Fibroblast of skin of left biceps (primary cell): ENCODE results near the gene UTS2B.
A peak's percentile ranks its signal among the peaks of the same experiment; 100 is the strongest.
"Not testable (repeated sequence)": the region's sequence is repeated elsewhere in the genome, so short reads cannot be mapped to it uniquely, and the experiment has no call there.

ENCODE experiments used
- DNase-seq, 2 experiments: peaks; one replicate each; pipeline ENCODE4 v3.0.0-alpha.2; 2013; ENCODE audit warnings: low read depth in 2 of 2

The UTS2B gene

DNA sequence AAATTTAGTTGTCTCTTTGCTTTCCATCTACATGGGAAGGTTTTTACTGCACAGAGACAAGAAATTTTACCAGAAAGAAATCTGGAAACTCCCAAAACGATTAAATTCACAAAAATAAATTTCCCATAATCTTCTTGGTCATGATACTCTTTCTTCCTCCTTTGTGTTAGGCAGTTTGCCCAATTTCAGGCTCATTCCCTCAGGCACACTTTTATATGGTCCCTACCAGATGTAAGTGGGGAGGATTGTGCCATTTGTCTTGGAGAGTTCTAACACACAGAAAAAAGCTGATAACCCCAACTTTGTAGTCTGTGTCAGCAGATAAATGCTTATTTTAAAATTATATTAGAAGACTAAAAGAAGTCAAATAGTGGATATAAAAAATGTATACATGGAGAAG is 50.2 kb downstream of the UTS2B start:
- no peak for DNase-seq

DNA sequence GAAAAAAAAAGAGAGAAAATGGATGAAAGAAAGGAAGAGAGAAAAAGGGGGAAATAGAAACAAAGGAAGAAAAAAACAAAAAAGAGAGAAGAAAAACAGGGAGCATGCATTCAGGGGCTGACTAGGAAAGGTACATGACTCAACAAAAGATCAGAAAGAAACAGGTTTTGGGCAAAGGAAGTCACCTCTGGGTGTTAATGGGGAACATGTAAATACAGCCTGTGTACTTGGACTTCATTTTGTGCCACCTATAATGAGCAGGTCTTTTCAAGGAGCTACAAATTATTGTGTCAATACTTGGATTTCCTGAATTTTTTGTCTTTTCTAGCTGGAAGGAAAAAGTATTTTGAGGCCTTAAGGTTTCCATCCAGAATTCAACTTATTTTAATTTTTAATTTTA is 54.6 kb downstream of the UTS2B start:
- no peak for DNase-seq

DNA sequence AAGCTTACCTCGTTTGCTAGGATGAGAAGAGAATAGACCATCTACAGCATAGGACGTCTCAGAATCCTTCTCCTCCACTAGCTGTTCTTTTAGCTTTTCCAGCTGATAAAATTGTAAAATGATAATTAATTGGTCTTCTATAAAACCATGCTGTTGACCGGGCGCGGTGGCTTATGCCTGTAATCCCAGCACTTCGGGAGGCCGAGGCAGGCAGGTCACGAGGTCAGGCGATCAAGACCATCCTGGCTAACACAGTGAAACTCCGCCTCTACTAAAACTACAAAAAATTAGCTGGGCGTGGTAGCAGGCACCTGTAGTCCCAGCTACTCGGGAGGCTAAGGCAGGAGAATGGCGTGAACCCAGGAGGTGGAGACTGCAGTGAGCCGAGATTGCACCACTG is 55.1 kb downstream of the UTS2B start:
- DNase-seq: not testable (repeated sequence)

DNA sequence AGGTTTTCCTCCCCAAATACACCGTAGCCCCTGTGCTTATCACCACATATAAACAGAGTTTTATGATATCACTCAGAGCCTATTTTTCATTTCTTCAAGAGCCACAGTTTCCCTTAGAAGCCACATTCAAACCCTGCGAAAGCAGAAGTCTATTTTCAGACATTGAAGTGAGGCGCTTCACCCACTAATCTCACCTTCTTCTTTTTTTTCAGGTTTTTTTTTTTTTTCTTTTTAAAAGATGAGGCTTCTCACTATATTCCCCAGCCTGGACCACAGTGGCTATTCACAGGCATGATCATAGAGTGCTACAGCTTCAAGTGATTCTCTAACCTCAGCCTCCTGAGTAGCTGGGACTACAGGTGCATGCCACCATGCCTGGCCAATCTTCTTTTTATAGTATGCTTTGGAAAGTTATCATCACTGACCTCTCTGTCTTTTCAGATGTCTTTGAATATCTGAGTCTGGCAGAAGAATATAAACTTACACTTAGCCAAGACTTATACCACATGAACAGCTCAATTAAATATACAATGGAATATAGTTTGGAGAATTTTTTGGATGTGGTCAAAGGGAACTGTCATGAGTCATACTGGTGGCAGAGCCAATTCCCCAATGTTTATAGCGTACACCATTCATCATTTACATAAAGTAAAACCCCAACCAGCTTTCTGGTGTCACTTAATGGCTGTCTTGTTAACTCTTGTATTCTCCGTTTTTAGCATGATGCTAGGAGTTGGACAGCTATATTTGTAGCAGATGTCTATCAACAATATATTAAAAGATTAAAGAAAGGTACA is 60.8 kb downstream of the UTS2B start:
- DNase-seq: no peak

DNA sequence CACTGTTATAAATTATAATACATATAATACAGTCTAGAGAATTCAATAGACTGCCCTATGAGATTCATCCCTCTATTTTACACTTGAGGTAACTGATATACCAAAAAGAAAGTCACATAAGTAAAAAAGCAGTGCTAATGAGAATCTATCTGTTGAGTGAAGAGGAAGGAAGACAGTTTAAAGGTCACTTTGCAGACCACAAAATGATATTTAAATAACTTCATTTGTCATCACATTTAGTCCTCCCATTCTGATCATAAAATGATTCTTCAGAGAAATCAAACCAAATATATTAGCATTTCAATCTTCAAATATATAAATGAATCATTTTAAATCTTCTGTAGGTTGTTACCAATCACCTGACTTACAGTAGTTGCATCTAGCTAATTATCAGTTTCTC is 61.6 kb downstream of the UTS2B start:
- no peak for DNase-seq

DNA sequence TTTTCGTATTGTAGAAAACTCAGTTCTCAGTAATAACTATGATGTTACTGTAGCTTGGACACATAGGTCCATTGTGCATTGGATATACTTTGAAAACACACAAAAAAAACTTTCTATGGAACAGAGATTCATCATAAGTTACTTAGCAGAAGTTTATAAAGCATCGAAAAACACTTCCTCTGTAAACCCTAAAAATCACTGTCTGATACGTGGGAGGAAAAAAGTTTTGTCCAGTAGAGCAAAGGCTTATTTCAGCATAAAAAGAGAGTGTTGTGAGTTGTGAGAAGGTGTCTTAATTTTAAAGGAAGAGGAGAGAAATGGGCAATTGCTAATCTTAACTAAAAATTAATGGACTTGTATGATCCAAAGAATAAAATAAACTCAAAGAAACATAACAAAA is 66.5 kb downstream of the UTS2B start:
- no peak for DNase-seq

DNA sequence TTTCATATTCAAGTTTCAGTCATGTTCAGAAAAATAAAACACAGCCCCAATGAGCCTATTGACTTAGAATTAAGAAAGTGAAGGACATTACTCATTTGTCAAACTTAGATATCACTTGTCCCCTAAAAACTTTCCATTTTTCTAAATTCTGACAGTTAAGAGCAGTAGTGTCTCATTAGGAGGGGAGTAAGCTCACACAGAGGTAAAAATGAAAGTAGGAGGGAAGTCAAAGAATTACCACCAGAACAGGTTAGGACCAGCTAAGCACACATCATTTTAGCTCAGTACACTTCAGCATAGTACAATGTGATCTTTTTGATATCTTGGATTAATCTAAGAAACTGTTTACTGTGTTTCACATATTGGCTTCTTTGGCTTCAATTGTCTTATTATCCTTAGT is 67.0 kb downstream of the UTS2B start:
- DNase-seq: no peak

DNA sequence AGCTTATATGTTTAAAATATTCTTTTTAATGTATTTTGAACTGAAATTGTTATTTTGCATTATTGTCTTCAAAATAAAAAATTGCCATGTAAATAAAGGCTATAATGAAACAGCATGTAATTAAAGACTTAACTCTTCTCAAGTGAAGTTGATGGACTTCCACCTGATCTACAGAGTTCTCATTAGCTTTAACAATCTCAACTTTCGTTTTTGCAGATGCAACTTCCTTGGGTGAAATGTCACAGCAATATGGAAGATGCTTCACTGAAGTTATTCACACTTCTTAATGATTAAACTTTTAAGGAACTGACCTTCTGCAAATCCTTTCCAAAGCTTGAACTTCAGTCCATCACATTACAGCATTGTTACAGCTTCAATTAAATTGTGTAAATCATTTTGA is 67.7 kb downstream of the UTS2B start:
- no peak for DNase-seq

DNA sequence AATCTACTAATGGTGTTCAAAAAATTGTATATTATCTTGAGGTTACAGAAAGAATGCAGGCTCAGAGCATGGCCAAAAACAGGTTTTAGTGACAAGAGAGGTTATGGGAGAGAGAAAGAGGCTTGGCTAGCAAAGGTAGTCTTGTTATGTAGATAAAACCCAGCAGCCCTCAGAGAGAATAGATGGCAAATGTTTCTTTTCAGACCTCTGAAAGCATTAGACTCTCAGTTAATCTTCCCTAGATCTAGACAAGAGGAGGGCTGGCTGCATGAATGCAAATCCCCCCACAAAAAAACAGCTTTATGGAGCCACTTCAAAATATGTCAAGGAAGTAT is 69.1 kb downstream of the UTS2B start:
- DNase-seq: no peak

DNA sequence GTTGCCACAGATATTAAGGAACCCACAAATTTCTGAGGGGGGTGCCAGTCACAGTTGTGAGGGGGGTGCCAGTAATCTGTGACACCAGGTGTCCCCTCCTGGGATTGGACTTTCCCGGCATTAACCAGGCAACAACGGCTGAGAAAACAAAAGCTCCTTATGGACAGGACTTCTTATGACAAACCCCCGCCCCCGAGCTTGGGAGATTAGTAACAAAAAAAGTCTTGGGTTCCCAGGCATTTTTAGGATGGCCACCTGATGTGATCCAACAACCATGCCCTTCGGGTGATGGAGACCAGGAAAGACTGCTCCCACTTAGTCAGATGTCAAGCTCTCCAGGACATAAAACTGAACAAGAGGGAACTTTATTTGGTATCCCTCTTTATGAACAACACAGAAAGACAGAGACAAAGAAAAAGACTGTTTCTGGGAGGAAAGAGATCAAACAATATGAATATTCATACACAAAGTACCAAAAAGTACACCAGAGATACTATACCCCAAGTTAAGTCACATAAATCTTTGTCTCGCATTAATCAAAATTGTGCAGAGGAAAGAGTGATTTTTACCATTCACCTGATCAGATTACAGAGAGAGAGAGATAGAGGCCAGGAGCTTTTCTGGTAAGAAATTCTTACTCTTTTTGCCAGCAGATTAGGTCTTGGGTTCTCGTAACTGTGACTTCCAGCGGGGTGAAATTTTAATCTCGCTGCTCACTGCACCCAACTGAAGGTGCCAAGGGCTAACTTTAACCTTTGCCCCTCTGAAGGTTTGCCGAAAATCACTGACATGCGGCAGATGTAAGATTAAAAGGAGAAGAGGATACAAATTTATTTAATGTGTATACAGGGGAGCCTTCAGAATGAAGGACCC is 69.7 kb downstream of the UTS2B start:
- no peak for DNase-seq

DNA sequence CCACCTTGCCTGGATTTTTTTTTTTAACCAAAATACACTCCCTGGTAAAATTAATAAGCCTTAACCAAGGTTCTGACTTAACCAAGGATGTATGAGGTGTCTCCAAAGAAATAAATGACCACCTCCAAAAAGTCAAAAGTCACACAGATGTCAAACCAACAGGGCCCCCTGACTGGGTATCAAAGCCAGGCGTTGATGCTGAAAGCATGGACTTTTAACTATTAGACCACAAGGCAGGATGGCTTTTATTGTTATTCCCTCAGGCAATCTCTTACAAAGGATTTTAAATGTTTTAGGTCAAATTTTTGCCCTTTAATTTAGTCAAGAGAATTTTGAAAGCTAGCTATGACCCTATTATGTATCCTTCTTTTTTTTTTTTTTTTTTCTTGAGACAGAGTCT is 70.8 kb downstream of the UTS2B start:
- no peak for DNase-seq

DNA sequence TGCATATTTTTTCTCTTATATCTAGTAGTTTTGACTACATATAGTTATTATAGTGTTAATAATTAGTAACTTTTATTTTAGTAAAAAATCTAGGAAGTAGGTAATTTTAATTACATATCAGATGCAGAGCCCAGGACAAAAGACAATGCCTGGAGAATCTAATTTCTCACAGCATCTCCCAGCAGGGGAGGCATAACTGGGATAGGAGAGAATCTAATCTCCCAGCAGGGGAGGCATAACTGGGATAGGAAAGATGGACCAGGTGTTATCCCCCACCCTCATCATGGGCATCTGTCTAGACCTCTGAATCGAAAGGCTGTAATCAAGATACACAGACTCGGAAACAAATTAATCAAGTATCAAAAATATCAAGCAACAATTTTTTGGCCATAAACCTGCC is 73.0 kb downstream of the UTS2B start:
- no peak for DNase-seq

DNA sequence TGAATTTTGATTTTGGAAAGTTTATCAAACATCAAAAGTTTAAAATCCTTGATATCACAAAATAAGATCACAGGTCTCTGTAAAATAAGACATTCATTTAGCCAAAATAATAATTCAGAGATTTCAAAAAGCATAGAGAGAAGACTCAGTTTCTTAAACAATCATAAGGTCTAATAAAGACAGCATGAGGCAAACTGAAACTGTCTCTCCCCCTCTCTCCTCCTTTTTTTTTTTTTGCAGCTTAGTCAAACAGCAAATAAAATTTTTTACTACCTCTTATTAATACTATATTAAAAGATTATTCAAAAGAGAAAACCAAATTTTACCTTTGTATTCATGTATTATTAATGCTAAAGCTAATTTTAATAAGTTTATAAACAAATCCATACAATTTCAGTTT is 73.9 kb downstream of the UTS2B start:
- no peak for DNase-seq

DNA sequence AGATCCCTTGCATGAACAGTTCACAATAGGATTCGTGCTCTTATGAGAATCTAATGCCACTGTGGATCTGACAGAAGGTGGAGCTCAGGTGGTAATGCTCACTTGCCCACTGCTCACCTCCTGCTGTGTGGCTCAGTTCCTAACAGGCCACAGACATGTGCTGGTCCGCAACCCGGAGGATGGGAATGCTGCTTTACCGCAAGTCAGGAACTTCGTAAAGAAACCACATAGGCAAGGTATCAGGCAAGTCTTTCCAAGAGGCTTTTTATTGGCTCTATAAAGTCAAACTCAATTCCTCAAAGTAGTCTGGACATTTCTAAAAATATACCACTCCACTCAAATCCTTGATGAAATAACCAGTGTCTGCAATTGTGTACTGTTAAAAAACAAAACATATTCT is 75.2 kb downstream of the UTS2B start:
- no peak for DNase-seq

DNA sequence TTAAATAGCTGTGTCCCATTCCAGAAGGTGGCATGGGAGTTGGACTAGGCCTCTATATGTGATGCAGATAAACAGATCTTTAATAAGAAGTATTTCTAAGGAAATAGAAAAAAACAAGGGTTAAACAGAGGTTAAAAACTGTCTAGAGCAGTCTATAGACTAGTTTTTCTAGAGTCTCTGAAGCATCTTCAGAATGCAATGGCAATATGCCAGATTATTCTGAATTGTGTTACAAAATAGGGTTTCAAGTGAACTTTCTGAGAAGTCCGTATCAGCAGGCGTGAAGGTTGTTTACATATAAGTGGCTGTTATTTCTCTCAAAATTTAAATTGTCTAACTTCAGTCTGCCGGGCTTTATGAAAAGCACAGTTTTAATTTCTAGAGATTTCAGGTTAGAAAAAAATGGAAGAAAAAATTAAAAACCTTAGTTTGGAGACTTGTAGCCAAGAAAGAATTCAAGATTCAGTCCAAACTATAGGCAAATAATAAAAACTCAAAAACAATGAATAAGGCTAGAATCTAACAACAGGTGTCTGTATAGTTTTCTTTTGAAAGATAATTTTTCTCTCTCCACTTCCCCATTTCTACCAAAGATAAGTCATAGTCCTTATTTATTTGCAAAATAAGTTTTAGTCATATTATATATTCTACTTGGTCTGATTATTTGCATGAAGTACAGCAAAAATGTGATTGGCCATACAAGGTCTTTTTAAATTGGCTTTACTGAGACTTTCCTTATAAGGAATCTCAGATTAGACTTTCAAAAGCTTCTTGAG is 76.0 kb downstream of the UTS2B start:
- DNase-seq: no peak

DNA sequence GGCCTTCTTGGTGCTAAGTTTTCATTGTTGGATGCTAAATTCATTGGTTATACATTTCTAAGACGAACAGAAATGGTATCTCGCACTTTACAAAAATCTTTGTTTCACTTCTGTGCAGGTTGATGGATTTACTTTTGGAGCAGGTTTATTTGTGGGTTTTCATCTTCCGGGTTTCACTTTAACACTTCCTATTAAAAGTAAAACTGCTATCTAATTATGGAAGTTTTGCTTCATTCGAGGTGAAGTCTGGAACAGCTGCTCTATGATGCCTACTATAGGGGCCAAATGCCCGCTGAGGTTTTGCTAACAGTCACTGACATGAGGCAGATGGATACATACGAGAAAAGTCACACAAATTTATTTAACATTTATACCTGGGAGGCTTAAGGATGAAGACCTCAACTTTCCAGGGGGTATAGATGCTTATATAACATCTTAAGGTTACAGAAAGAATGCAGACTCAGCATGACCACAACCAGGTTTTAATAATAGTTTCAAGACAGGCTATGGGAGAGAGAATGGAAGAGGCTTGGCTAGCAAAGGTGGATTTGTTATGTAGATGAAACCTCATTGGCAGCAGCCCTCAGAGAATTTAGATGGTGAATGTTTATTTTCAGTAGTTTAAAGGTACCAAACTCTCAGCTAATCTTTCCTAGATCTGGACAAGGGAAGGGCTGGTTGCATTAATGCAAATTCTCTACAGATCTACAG is 77.1 kb downstream of the UTS2B start:
- DNase-seq: no peak

DNA sequence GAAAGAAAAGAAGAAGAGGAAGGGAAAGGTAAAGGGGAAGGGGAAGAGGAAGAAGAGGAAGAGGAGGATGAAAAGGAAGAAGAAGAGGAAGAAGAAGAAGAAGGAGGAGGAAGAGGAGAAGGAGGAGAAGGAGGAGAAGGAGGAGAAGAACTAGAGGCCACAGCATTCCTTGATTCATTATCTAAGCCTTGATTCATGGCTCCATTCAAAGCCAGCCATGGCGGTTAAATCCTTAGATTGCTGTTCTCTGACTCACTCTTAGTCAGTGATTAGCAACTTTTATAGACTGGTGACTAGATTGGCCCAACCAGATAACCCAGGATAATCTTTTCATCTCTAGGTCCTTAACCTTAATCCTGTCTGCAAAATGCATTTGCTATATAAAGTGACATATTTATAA is 83.7 kb downstream of the UTS2B start:
- peak; percentile 32 to 36 for DNase-seq

DNA sequence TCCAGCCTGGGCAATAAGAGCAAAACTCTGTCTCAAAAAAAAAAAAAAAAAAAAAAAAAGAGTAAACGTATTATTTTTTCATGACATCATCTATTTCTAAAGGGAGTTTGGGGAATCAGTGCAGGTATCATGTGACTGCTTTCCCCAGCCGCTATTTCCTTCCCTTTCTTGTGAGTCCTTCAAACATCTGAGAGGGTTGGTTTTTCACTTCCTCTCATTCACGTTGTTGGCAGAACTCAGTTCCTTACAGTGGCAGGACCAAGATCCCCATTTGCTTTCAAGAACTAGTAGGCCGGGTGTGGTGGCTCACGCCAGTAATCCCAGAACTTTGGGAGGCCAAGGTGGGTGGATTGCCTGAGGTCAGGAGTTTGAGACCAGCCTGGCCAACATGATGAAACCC is 84.3 kb downstream of the UTS2B start:
- not testable (repeated sequence) for DNase-seq

DNA sequence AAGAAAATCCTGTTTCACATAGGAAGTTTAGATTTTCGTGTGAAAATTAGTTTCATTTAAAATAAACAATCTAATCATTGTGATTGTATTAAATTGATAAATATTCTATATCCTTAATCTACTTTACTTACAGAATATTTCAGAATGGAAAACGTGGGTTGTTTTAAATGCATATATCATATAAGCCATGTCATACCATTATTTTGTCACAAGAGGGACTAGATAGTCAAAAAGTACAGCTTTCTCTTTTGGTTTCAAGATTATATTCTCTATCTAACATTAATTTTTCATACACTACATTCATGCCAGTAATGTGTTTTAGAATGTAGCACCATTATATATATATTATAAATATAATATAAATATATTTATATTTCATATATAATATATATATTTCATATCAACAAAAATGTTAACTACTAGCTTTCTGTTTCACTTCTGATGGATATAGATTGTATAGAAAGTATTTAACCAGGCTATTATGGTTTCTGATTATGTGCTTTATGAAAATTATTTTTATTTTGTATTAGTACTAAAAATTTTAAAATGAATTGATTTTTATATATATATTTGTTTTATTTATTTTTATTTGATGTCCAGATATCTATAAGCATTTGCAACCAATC is 86.0 kb downstream of the UTS2B start:
- no peak for DNase-seq

DNA sequence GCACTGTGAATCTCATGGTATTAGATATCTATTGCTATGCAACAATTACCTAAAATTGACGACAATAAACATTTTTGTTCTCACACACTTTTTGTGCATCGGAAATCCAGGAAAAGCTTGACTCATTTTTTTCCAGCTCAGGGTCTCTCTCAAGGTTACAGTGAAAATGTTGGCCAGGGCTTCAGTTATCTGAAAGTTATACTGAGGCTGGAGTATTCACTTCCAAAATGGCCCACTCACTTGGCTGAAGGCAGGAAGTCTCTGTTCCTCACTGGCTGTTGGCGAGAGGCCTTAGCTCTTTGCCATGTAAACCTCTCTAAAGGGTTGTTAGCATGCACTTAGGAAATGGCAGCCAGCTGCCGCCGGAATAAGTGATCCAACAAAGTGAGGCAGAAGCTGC is 89.8 kb downstream of the UTS2B start:
- no peak for DNase-seq

DNA sequence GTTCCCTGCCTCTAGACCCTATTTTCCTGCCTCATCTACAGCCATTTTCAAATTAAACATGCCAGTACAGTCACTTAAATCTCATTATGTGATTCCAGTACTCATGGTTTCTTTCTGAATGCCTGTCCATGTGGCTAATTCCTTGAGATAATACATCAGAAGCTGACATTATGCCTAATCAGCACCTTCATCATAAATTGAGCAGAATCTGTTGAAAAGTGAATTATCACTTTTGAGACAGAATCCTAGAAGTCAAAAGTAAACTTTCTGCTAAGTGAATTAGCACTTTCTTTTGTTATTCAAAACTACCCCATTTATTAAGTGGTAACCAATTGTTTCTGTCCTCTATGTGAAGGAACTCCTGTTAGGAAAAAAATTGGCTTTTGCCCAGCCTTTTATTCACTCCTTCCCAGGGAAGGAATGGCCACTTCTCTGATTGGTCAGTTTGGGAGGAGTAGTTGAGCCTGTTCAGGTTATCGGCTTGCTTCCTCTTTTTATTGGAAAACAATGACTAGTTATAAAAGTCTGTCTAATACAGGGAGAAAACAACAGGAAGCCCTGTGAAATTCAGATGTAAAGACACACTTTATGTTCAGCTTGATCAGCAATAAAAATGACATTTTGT is 90.8 kb downstream of the UTS2B start:
- no peak for DNase-seq
